ENCODE results near the gene TMEM271.

The TMEM271 gene

GRCh38 chr4:620201-620600 lies 44.1 kb upstream of the TMEM271 start:
- DNase-seq (ENCODE audit: insufficient read length) (no peak), FAIRE-seq (no peak)
- TF ChIP-seq POLR2AphosphoS5 (IDR thresholded peaks at IDR 0.05; ENCODE audit: low read depth, low read length): no peak
- no peak for TF ChIP-seq POLR2A (IDR thresholded peaks at IDR 0.05; ENCODE audit: low read depth, low read length)
- no peak for TF ChIP-seq TAF1 (IDR thresholded peaks at IDR 0.05; ENCODE audit: borderline replicate concordance, low read depth, low read length)

GRCh38 chr4:617644-618641 lies 41.8 kb upstream of the TMEM271 start:
- FAIRE-seq: no peak
- TF ChIP-seq TAF1 (IDR thresholded peaks at IDR 0.05; ENCODE audit: borderline replicate concordance, low read depth, low read length) (no peak), POLR2A (IDR thresholded peaks at IDR 0.05; ENCODE audit: low read depth, low read length) (no peak), POLR2AphosphoS5 (IDR thresholded peaks at IDR 0.05; ENCODE audit: low read depth, low read length) (no peak)

GRCh38 chr4:616911-617643 lies 41.0 kb upstream of the TMEM271 start:
- DNase-seq (ENCODE audit: insufficient read length) (no peak), FAIRE-seq (no peak)
- TF ChIP-seq POLR2AphosphoS5 (IDR thresholded peaks at IDR 0.05; ENCODE audit: low read depth, low read length) (no peak), TAF1 (IDR thresholded peaks at IDR 0.05; ENCODE audit: borderline replicate concordance, low read depth, low read length) (no peak), POLR2A (IDR thresholded peaks at IDR 0.05; ENCODE audit: low read depth, low read length) (no peak)

More at GRCh38 chr4:617644-618641, 41.8 kb upstream of the TMEM271 start:
- DNase-seq (ENCODE audit: insufficient read length): no peak

- DNase-seq (ENCODE audit: insufficient read length) (no peak), FAIRE-seq (no peak)
- TF ChIP-seq POLR2AphosphoS5 (IDR thresholded peaks at IDR 0.05; ENCODE audit: low read depth, low read length): no peak
- no peak for TF ChIP-seq POLR2A (IDR thresholded peaks at IDR 0.05; ENCODE audit: low read depth, low read length)
These were observed 40.0 kb upstream of the TMEM271 start for GRCh38 chr4:616091-616490.

GRCh38 chr4:613126-613525 lies 37.0 kb upstream of the TMEM271 start:
- TF ChIP-seq POLR2A (IDR thresholded peaks at IDR 0.05; ENCODE audit: low read depth, low read length) (no peak), TAF1 (IDR thresholded peaks at IDR 0.05; ENCODE audit: borderline replicate concordance, low read depth, low read length) (no peak), POLR2AphosphoS5 (IDR thresholded peaks at IDR 0.05; ENCODE audit: low read depth, low read length) (no peak)
- DNase-seq (ENCODE audit: insufficient read length): no peak

GRCh38 chr4:612749-613125 lies 36.6 kb upstream of the TMEM271 start:
- TF ChIP-seq POLR2A (IDR thresholded peaks at IDR 0.05; ENCODE audit: low read depth, low read length): no peak
- no peak for TF ChIP-seq POLR2AphosphoS5 (IDR thresholded peaks at IDR 0.05; ENCODE audit: low read depth, low read length)
- no peak for TF ChIP-seq TAF1 (IDR thresholded peaks at IDR 0.05; ENCODE audit: borderline replicate concordance, low read depth, low read length)
- DNase-seq (ENCODE audit: insufficient read length) (no peak), FAIRE-seq (no peak)

More at GRCh38 chr4:613126-613525, 37.0 kb upstream of the TMEM271 start:
- FAIRE-seq: no peak

GRCh38 chr4:612052-612748 lies 36.1 kb upstream of the TMEM271 start:
- no peak for DNase-seq (ENCODE audit: insufficient read length)
- TF ChIP-seq TAF1 (IDR thresholded peaks at IDR 0.05; ENCODE audit: borderline replicate concordance, low read depth, low read length): no peak
- TF ChIP-seq POLR2AphosphoS5 (IDR thresholded peaks at IDR 0.05; ENCODE audit: low read depth, low read length): no peak
- TF ChIP-seq POLR2A (IDR thresholded peaks at IDR 0.05; ENCODE audit: low read depth, low read length): no peak
- FAIRE-seq: no peak

GRCh38 chr4:610411-611261 lies 34.5 kb upstream of the TMEM271 start:
- no peak for TF ChIP-seq POLR2AphosphoS5 (IDR thresholded peaks at IDR 0.05; ENCODE audit: low read depth, low read length)
- TF ChIP-seq POLR2A (IDR thresholded peaks at IDR 0.05; ENCODE audit: low read depth, low read length): no peak
- no peak for TF ChIP-seq TAF1 (IDR thresholded peaks at IDR 0.05; ENCODE audit: borderline replicate concordance, low read depth, low read length)
- DNase-seq (ENCODE audit: insufficient read length) (no peak), FAIRE-seq (no peak)

GRCh38 chr4:609400-610050 lies 33.4 kb upstream of the TMEM271 start:
- FAIRE-seq: no peak
- DNase-seq (ENCODE audit: insufficient read length): no peak
- no peak for TF ChIP-seq TAF1 (IDR thresholded peaks at IDR 0.05; ENCODE audit: borderline replicate concordance, low read depth, low read length)
- no peak for TF ChIP-seq POLR2A (IDR thresholded peaks at IDR 0.05; ENCODE audit: low read depth, low read length)
- TF ChIP-seq POLR2AphosphoS5 (IDR thresholded peaks at IDR 0.05; ENCODE audit: low read depth, low read length): no peak

GRCh38 chr4:608236-608635 lies 32.1 kb upstream of the TMEM271 start:
- DNase-seq (ENCODE audit: insufficient read length) (no peak), FAIRE-seq (no peak)
- TF ChIP-seq POLR2A (IDR thresholded peaks at IDR 0.05; ENCODE audit: low read depth, low read length): no peak
- no peak for TF ChIP-seq TAF1 (IDR thresholded peaks at IDR 0.05; ENCODE audit: borderline replicate concordance, low read depth, low read length)
- TF ChIP-seq POLR2AphosphoS5 (IDR thresholded peaks at IDR 0.05; ENCODE audit: low read depth, low read length): no peak
